Measurements from ENCODE around the gene CCDC63. TPM values are rescaled to one million over a fixed set of nuclear protein-coding genes. Genes with fewer than 3 reads are reported as not detected.
A peak's percentile ranks its signal among the peaks of the same experiment; 100 is the strongest.

The CCDC63 gene
- not detected in 2 replicates for total RNA-seq

DNA sequence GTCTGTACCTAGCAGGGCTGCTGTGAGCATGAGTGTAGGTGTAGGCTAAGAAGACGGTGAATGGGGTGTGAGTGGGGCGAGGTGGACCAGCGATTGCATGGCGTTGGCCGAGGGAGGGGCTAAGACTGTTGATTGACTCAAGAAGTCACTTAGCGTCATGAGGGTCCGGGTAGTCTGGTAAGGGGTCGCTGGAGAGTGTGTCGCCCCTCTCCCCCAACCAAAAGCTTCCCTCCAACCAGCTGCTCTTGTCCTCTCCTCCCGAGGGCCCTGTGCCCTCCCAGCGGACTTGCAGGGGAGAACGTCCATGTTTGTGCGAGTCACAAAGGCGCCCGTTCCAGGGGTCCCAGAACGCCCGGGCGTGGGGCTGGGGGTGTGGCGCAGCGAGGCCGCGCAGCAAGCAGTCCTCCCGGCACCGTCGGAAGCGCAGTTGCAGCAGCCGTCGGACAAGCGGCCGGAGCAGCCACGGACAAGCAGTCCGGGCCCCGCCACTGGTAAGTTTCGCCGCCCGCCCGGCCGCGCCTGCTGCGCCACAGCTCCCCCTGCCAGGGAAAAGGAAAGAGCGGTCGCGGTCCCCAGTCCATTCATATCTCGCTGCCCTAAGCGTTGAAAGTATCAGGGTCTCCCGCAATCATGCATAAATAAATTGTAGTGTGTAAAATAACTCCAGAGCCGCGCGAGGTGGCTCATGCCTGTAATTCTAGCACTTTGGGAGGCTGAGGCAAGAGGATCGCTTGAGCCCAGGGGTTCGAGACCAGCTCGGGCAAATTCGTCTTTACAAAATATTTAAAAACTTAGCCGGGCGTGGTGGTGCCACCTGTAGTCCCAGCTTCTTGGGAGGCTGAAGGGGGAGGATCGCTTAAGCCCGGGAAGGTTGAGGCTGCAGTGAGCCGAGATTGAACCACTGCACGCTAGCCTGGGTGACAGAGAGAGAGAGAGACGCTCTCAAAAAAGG lies at the start of gene CCDC63:
Gene CCDC63 (plus strand): TSS at position 373 of the 952 bp plus-strand sequence. CDS start 5,968 bp downstream, outside the sequence.
- H3K4me1 ChIP-seq (ENCODE audit: insufficient read depth, low read length): peaks cover 7% of the 10 kb centered on the region
- DNase-seq (ENCODE audit: insufficient read length, low spot score, missing footprints): peak; percentile 80
- H3K4me3 ChIP-seq (ENCODE audit: insufficient read depth, low read length): peak within 1 kb of the TSS; percentile 25
- no peaks in the 10 kb centered on the region for H3K9me3 ChIP-seq (ENCODE audit: low read depth, low read length)
- H3K27ac ChIP-seq (ENCODE audit: low read depth, low read length): no peak within 1 kb of the TSS
- peaks cover 31% of the 10 kb centered on the region for H3K27me3 ChIP-seq (ENCODE audit: insufficient read depth, low read length)
- H3K4me2 ChIP-seq (ENCODE audit: insufficient read depth, low read length): peak within 1 kb of the TSS; percentile 43
- H3K36me3 ChIP-seq (ENCODE audit: insufficient read depth, low read length): no peaks in the 10 kb centered on the region
- no peaks in the 10 kb centered on the region for H3K79me2 ChIP-seq (ENCODE audit: insufficient read depth, low read length)
- peak within 1 kb of the TSS; percentile 15 for H2AFZ ChIP-seq (ENCODE audit: low read length)
- no peaks in the 10 kb centered on the region for H4K20me1 ChIP-seq (ENCODE audit: insufficient read depth, low read length)
- TF ChIP-seq, protein P1, sequence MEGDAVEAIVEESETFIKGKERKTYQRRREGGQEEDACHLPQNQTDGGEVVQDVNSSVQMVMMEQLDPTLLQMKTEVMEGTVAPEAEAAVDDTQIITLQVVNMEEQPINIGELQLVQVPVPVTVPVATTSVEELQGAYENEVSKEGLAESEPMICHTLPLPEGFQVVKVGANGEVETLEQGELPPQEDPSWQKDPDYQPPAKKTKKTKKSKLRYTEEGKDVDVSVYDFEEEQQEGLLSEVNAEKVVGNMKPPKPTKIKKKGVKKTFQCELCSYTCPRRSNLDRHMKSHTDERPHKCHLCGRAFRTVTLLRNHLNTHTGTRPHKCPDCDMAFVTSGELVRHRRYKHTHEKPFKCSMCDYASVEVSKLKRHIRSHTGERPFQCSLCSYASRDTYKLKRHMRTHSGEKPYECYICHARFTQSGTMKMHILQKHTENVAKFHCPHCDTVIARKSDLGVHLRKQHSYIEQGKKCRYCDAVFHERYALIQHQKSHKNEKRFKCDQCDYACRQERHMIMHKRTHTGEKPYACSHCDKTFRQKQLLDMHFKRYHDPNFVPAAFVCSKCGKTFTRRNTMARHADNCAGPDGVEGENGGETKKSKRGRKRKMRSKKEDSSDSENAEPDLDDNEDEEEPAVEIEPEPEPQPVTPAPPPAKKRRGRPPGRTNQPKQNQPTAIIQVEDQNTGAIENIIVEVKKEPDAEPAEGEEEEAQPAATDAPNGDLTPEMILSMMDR (IDR thresholded peaks at IDR 0.05; ENCODE audit: extremely low read depth, low read depth, low read length): peak; percentile 35

DNA sequence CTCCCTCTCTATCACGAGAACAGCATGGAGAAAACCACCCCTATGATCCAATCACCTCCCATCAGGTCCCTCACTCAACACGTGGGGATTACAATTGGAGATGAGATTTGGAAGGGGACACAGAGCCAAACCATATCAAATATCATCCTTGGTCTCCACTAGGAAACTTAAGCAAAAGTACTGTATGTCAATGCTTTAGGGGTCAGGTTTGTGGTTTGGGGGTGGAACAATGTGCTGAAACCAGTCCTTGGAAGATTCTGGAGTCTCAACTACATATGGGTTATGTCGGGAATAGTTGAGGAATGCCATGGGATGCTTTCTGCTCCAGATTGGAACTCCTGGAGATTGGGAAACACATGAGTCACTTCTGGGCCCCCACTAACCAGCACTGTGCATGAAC lies 48.3 kb upstream of the CCDC63 start:
- no peaks in the 10 kb centered on the region for H3K79me2 ChIP-seq (ENCODE audit: insufficient read depth, low read length)
- H2AFZ ChIP-seq (ENCODE audit: low read length): no peak overlapping the region
- DNase-seq (ENCODE audit: insufficient read length, low spot score, missing footprints): no peak
- no peak overlapping the region for H3K27ac ChIP-seq (ENCODE audit: low read depth, low read length)
- H3K4me2 ChIP-seq (ENCODE audit: insufficient read depth, low read length): no peak overlapping the region
- no peaks in the 10 kb centered on the region for H3K27me3 ChIP-seq (ENCODE audit: insufficient read depth, low read length)
- TF ChIP-seq, protein P1 (IDR thresholded peaks at IDR 0.05; ENCODE audit: extremely low read depth, low read depth, low read length): no peak
- H4K20me1 ChIP-seq (ENCODE audit: insufficient read depth, low read length): no peaks in the 10 kb centered on the region
- peaks cover 6% of the 10 kb centered on the region for H3K9me3 ChIP-seq (ENCODE audit: low read depth, low read length)
- no peak overlapping the region for H3K4me3 ChIP-seq (ENCODE audit: insufficient read depth, low read length)
- no peaks in the 10 kb centered on the region for H3K36me3 ChIP-seq (ENCODE audit: insufficient read depth, low read length)
- H3K4me1 ChIP-seq (ENCODE audit: insufficient read depth, low read length): no peaks in the 10 kb centered on the region

DNA sequence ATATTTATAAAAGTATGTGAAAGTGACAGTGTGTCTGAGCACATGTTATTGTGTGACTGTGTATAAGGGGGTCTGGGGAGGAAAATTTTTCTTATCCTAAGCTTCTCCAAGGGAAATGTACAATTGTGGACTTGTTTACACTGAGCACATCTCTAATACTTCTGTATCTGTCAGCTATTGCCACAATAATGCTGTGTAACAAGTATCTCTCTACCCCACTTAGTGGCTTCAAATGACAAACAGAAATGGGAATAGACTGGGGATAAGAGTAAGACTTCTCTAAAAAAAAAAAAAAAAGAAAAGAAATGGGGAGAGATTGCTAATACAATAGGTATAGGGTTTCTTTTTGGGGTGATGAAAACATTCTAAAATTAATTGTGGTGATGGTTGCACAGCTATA lies 44.3 kb upstream of the CCDC63 start:
- DNase-seq (ENCODE audit: insufficient read length, low spot score, missing footprints): no peak
- Histone ChIP-seq H3K79me2 (ENCODE audit: insufficient read depth, low read length) (no peaks in the 10 kb centered on the region), H3K4me1 (ENCODE audit: insufficient read depth, low read length) (no peaks in the 10 kb centered on the region), H2AFZ (ENCODE audit: low read length) (no peak overlapping the region), H3K36me3 (ENCODE audit: insufficient read depth, low read length) (no peaks in the 10 kb centered on the region), H3K27ac (ENCODE audit: low read depth, low read length) (no peak overlapping the region), H3K9me3 (ENCODE audit: low read depth, low read length) (peaks cover 11% of the 10 kb centered on the region), H3K27me3 (ENCODE audit: insufficient read depth, low read length) (no peaks in the 10 kb centered on the region), H3K4me3 (ENCODE audit: insufficient read depth, low read length) (no peak overlapping the region), H3K4me2 (ENCODE audit: insufficient read depth, low read length) (no peak overlapping the region), H4K20me1 (ENCODE audit: insufficient read depth, low read length) (no peaks in the 10 kb centered on the region)
- TF ChIP-seq, protein P1 (IDR thresholded peaks at IDR 0.05; ENCODE audit: extremely low read depth, low read depth, low read length): no peak

DNA sequence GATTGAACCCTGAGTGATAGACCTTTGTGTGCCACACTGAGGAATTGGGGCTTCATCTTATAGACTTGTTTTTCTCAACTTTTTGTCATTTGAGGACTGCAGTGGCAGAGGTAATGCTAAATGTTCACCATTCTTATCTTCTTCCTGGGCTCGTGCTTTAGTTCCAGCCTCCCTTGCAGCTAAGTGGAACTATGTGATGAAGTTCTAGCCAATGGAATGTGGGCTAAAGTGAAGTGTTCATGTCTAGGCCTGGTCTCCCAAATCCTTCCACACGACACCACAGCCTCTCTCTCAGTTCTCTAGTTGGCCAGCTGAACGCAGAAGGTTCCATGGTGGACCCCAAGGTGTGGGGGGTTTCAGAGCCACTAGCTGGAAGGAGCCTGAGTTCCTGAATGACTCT lies 42.4 kb upstream of the CCDC63 start:
- no peak overlapping the region for H3K27ac ChIP-seq (ENCODE audit: low read depth, low read length)
- H3K4me1 ChIP-seq (ENCODE audit: insufficient read depth, low read length): no peaks in the 10 kb centered on the region
- no peak for DNase-seq (ENCODE audit: insufficient read length, low spot score, missing footprints)
- TF ChIP-seq, protein P1 (IDR thresholded peaks at IDR 0.05; ENCODE audit: extremely low read depth, low read depth, low read length): no peak
- no peaks in the 10 kb centered on the region for H3K36me3 ChIP-seq (ENCODE audit: insufficient read depth, low read length)
- no peak overlapping the region for H2AFZ ChIP-seq (ENCODE audit: low read length)
- H3K27me3 ChIP-seq (ENCODE audit: insufficient read depth, low read length): no peaks in the 10 kb centered on the region
- no peak overlapping the region for H3K4me3 ChIP-seq (ENCODE audit: insufficient read depth, low read length)
- no peak overlapping the region for H3K4me2 ChIP-seq (ENCODE audit: insufficient read depth, low read length)
- no peaks in the 10 kb centered on the region for H3K79me2 ChIP-seq (ENCODE audit: insufficient read depth, low read length)
- H4K20me1 ChIP-seq (ENCODE audit: insufficient read depth, low read length): no peaks in the 10 kb centered on the region
- H3K9me3 ChIP-seq (ENCODE audit: low read depth, low read length): peaks cover 11% of the 10 kb centered on the region
